OCI-LY1 (cell line): ENCODE measurements around the gene GPATCH4.
"Not testable (repeated sequence)": the region's sequence is repeated elsewhere in the genome, so short reads cannot be mapped to it uniquely, and the experiment has no call there.

Source experiments
- H2AFZ ChIP-seq: fragments of 200-600 bp; sonication (generic), shearing (Covaris generic); 2 replicates; pipeline ENCODE4 v1.6.0; 2014; ENCODE audit warnings: antibody characterized with exemption, mild to moderate bottlenecking, low read length
- H3F3A ChIP-seq: fragments of 200-600 bp; sonication (generic), shearing (Covaris generic); 2 replicates; pipeline ENCODE4 v1.6.0; 2014; ENCODE audit warnings: mild to moderate bottlenecking, antibody characterized with exemption, low read length, moderate library complexity; ENCODE audit not compliant: insufficient read depth
- H3K27ac ChIP-seq: fragments of 200-600 bp; sonication (generic); 2 replicates; pipeline ENCODE4 v1.5.1; 2014; ENCODE audit warnings: low read length, mixed run types, mild to moderate bottlenecking, low read depth; ENCODE audit not compliant: poor library complexity, severe bottlenecking
- H3K27me3 ChIP-seq: fragments of 200-600 bp; sonication (generic); 2 replicates; pipeline ENCODE4 v1.6.0; 2014; ENCODE audit warnings: antibody characterized with exemption, mild to moderate bottlenecking, low read length, moderate library complexity; ENCODE audit not compliant: insufficient read depth
- H3K36me3 ChIP-seq: fragments of 200-600 bp; sonication (generic); 2 replicates; pipeline ENCODE4 v1.6.1; 2014; ENCODE audit warnings: mild to moderate bottlenecking, antibody characterized with exemption, low read length, moderate library complexity, mixed read lengths; ENCODE audit not compliant: insufficient read depth
- H3K4me1 ChIP-seq: fragments of 200-600 bp; sonication (generic); 2 replicates; pipeline ENCODE4 v1.5.1; 2014; ENCODE audit warnings: mild to moderate bottlenecking, low read length, moderate library complexity; ENCODE audit not compliant: insufficient read depth, severe bottlenecking
- H3K4me2 ChIP-seq: fragments of 200-600 bp; sonication (generic), shearing (Covaris generic); 2 replicates; pipeline ENCODE4 v1.6.1; 2014; ENCODE audit warnings: low read length
- H3K4me3 ChIP-seq: fragments of 200-600 bp; sonication (generic); 2 replicates; pipeline ENCODE4 v1.5.1; 2014; ENCODE audit warnings: low read length, low read depth, mild to moderate bottlenecking, mixed read lengths; ENCODE audit not compliant: poor library complexity, severe bottlenecking
- H3K79me2 ChIP-seq: fragments of 200-600 bp; shearing (Covaris generic); 2 replicates; pipeline ENCODE4 v1.6.1; 2016; ENCODE audit warnings: mixed run types, low read length, mixed read lengths; ENCODE audit not compliant: insufficient read depth
- H3K9ac ChIP-seq: fragments of 200-600 bp; sonication (generic), shearing (Covaris generic); 2 replicates; pipeline ENCODE4 v1.6.1; 2014; ENCODE audit warnings: mild to moderate bottlenecking, low read length, mixed read lengths
- H3K9me2 ChIP-seq: fragments of 200-600 bp; sonication (generic), shearing (Covaris generic); 2 replicates; pipeline ENCODE4 v1.6.1; 2014; ENCODE audit warnings: low read depth, mild to moderate bottlenecking, low read length, mixed read lengths
- H3K9me3 ChIP-seq: fragments of 200-600 bp; shearing (Covaris generic); 2 replicates; pipeline ENCODE4 v1.6.1; 2014; ENCODE audit warnings: low read length, mixed read lengths
- H4K20me1 ChIP-seq: fragments of 200-600 bp; sonication (generic), shearing (Covaris generic); 2 replicates; pipeline ENCODE4 v1.6.0; 2016; ENCODE audit warnings: mild to moderate bottlenecking, low read length; ENCODE audit not compliant: insufficient read depth
- EZH2 ChIP-seq: fragments of 200-600 bp; sonication (generic), shearing (Covaris generic); IDR thresholded peaks from 2 replicates; pipeline ENCODE4 v1.8.0; 2017; ENCODE audit warnings: borderline replicate concordance, mixed run types, mild to moderate bottlenecking, antibody characterized with exemption, low read length, moderate library complexity, mixed read lengths
- TF ChIP-seq, protein P1 (sequence below): fragments of 200-600 bp; sonication (generic), shearing (Covaris generic); IDR thresholded peaks from 2 replicates; pipeline ENCODE4 v1.5.1; 2017; ENCODE audit warnings: mild to moderate bottlenecking, antibody characterized with exemption, low read length, moderate library complexity, mixed read lengths

The GPATCH4 gene

DNA sequence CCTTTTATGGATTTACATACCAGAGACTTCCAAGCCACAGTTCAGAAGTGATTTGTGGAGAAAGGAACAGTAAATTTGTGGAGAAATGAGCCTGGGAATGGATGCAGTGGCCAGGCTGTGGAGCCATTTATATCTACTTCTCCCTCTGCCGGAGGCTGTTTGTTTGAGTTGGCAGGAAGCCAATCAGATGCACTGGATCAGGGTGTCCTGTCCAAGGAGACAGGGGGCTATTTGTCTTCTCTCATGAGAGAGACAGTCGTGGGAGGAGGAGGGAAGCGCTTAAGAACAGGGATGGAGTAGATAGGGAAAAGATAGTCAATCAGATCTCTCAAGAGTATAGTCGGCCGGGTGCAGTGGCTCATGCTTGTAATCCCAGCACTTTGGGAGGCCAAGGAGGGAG, 15.2 kb upstream of the GPATCH4 start:
- H3K27me3 ChIP-seq, result no peaks in the 10 kb centered on the region; the same call in none of the 2 replicates
- no peaks in the 10 kb centered on the region for H3F3A ChIP-seq
- no peak overlapping the region for H3K27ac ChIP-seq
- no peak overlapping the region for H3K4me2 ChIP-seq
- H3K36me3 ChIP-seq, result no peaks in the 10 kb centered on the region
- no peaks in the 10 kb centered on the region for H3K9me2 ChIP-seq
- H3K9me3 ChIP-seq, result no peaks in the 10 kb centered on the region
- no peak overlapping the region for H3K9ac ChIP-seq
- no peak overlapping the region for H3K4me3 ChIP-seq
- H4K20me1 ChIP-seq, result no peaks in the 10 kb centered on the region
- H3K79me2 ChIP-seq, result no peaks in the 10 kb centered on the region
- no peak for TF ChIP-seq EZH2
- TF ChIP-seq, protein P1, sequence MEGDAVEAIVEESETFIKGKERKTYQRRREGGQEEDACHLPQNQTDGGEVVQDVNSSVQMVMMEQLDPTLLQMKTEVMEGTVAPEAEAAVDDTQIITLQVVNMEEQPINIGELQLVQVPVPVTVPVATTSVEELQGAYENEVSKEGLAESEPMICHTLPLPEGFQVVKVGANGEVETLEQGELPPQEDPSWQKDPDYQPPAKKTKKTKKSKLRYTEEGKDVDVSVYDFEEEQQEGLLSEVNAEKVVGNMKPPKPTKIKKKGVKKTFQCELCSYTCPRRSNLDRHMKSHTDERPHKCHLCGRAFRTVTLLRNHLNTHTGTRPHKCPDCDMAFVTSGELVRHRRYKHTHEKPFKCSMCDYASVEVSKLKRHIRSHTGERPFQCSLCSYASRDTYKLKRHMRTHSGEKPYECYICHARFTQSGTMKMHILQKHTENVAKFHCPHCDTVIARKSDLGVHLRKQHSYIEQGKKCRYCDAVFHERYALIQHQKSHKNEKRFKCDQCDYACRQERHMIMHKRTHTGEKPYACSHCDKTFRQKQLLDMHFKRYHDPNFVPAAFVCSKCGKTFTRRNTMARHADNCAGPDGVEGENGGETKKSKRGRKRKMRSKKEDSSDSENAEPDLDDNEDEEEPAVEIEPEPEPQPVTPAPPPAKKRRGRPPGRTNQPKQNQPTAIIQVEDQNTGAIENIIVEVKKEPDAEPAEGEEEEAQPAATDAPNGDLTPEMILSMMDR, result no peak
- no peaks in the 10 kb centered on the region for H3K4me1 ChIP-seq
- no peak overlapping the region for H2AFZ ChIP-seq

DNA sequence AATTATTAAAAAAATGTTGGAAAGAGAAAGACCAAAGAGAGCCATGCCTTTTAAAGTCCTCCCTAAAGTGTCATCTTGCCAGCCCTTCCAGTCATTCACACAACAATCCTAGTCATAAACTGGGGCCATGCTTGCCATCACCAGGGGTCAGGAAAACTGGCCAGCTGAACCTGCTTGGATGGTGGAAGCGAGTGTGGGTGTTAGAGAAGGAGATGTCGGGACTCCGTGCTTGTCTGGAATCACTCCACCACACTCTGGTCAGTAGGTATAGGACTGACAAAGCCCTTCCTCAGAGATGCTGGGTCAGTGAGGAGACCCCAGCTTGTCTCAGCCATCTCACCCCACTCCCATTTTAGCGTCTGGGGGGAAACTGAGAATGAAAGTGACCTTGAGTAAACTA, 14.7 kb upstream of the GPATCH4 start:
- H3K27me3 ChIP-seq, result no peaks in the 10 kb centered on the region; the same call in none of the 2 replicates

DNA sequence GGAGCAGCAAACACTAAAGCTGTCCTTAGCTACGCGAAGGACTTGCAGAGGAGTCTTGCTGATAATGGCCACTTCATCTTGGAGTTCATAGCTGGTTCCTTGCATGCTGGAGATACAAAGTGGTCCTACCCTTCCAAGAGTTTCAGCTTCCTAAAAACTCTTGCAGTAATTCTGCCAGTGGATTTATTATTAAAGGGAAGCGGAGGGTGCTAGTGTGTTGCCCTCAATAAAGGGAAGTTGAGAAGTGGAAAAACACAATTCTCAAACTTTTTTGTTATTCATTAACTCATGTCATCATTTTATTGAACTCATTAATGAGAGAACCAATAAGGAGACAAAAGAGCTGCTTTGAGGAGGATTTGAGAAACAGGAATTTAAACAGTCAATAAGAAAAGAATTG, 11.4 kb upstream of the GPATCH4 start:
- H3K9me3 ChIP-seq, result no peaks in the 10 kb centered on the region
- no peaks in the 10 kb centered on the region for H3K4me1 ChIP-seq
- no peak overlapping the region for H3K4me3 ChIP-seq
- no peak overlapping the region for H3K4me2 ChIP-seq
- TF ChIP-seq EZH2, result no peak
- TF ChIP-seq, protein P1, result no peak
- no peaks in the 10 kb centered on the region for H3K36me3 ChIP-seq
- no peak overlapping the region for H3K27ac ChIP-seq
- no peaks in the 10 kb centered on the region for H3K79me2 ChIP-seq
- H3K9me2 ChIP-seq, result no peaks in the 10 kb centered on the region
- no peak overlapping the region for H3K9ac ChIP-seq
- H3K27me3 ChIP-seq, result no peaks in the 10 kb centered on the region; the same call in 1 of the 2 replicates
- no peaks in the 10 kb centered on the region for H3F3A ChIP-seq
- no peak overlapping the region for H2AFZ ChIP-seq
- no peaks in the 10 kb centered on the region for H4K20me1 ChIP-seq

More for the DNA sequence above, 14.7 kb upstream of the GPATCH4 start:
- Histone ChIP-seq H3K4me1 (no peaks in the 10 kb centered on the region), H2AFZ (no peak overlapping the region), H3K4me2 (no peak overlapping the region), H3K9me2 (no peaks in the 10 kb centered on the region), H3K79me2 (no peaks in the 10 kb centered on the region), H3K4me3 (no peak overlapping the region), H3K9ac (no peak overlapping the region), H3K27ac (no peak overlapping the region), H3K36me3 (no peaks in the 10 kb centered on the region), H3F3A (no peaks in the 10 kb centered on the region), H3K9me3 (no peaks in the 10 kb centered on the region), H4K20me1 (no peaks in the 10 kb centered on the region)
- no peak for TF ChIP-seq EZH2
- TF ChIP-seq, protein P1, result no peak

DNA sequence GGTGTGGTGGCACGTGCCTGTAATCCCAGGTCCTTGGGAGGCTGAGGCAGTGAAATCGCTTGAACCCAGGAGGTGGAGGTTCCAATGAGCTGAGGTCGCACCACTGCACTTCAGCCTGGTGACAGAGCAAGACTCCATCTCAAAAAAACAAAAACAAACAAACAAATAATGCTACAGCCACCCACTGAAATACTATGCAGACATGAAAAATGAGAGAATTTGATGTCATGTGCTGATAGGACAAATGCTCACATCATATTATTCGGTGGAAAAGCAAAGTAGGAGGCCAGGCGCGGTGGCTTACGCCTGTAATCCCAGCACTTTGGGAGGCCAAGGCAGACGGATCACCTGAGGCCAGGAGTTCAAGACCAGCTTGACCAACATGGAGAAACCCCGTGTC, 8.8 kb upstream of the GPATCH4 start:
- not testable (repeated sequence) for H3K4me2 ChIP-seq, H3K9ac ChIP-seq, H2AFZ ChIP-seq, H3F3A ChIP-seq, H3K27me3 ChIP-seq, H4K20me1 ChIP-seq, H3K9me3 ChIP-seq, H3K79me2 ChIP-seq, H3K4me1 ChIP-seq, H3K9me2 ChIP-seq, H3K36me3 ChIP-seq, H3K4me3 ChIP-seq, H3K27ac ChIP-seq
